GM19452 (cell line): ENCODE results near the gene CCL1.

Experiments
- ATAC-seq: cut with Tn5 transposase; IDR thresholded peaks from one replicate; pipeline ENCODE4 v1.9.1; 2021; ENCODE audit not compliant: unreplicated experiment

CCL1 gene

DNA sequence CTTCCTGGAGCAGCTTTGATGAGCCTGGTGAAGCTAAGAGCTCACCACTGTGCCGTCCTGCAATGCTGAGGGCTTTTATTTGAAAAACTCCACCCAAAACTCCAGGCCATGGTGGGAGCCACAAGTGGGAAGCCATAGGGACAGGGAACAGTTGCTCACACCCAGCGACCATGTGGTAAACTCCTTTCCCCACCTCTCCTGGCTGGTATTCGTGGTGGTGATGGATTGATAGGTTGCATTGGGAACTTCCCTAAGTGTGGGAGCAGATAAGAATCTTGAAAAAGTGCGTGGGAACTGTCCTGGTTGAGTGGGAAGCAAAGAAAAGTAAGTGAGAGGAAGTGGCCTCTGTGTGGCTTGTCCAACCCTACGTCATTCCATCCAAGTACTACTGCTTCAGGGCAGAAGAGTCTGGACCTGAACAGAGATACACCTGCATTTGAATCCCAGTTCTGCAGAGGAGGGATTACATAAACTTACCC is at the start of gene CCL1:
Gene CCL1 (minus strand): TSS at position 51 of the 479 bp plus-strand sequence. CDS start 72 bp downstream, outside the sequence.
- no peak for ATAC-seq

- ATAC-seq = no peak
These were observed 49.5 kb upstream of the CCL1 start for GRCh38 chr17:34412534-34412933.

DNA sequence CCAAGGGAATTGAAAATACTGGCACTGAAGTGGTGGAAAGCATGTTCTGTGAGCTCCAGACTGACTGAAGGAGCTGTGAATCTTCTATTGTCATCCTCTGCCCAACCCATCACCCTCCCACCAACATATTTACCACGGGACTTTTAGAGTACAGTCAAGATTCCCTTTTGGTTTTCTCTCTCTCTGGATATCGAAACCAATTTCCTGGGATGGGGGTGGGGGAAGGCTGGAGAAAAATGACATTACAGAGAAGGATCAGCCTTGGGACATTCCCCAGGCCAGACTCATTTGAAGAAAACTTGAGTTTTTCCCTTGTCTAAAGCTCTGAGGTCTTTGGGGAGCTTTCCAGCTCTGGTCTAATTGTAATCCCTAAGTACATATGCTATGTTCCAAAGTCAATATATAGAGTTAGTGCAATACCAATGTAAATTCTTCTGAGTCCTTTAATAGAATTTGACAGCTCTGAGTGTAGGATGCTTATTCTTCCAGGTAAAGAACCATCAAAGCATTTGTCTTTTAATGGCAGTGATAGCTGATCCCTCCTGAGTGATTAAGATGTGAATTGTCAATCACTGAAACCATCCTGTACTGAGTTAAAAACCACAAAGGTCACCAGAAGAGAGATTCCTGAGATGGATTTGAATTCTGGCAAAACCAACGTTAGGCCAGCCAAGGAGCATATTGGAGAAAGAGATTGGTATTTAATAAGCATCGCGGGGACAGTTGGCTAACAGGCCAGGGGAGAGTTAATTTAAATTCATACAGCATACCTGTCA is 48.8 kb upstream of the CCL1 start:
- ATAC-seq = no peak

DNA sequence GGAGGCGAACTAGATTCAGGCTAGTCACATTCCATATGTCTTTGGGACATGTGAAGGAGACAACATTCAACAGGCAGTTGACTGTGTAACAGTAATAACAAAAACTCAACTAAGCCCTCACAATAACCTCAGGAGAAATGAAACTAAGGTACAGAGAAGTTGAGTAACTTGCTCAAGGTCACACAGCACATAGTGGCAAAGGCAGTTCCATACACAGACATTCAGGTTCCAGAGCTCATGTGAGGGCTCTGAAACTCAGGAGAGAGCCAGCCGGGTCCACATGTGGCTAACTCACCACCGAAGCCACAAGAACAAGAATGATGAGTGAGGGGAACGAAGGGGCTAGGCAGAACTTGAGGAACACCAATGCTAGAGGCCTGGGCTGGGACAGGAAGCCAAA is 46.3 kb upstream of the CCL1 start:
- ATAC-seq = no peak

GRCh38 chr17:34408439-34408838 is 45.4 kb upstream of the CCL1 start:
- no peak for ATAC-seq

DNA sequence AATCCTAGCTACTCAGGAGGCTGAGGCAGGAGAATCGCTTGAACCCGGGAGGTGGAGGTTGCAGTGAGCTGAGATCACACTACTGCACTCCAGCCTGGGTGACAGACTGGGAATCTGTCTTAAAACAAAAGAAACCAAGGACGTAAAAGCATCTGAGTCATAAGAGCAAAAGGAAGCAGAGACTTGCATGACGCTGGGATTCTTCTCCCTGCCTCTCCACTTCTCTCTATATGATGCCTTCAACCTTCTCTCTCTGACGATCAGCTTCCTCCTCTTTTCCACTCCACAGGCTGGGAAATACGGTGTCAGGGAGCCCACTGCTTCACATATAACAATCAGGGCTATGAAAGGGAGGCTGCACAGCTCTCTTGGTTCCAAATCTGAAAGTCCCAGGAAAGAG is 43.2 kb upstream of the CCL1 start:
- ATAC-seq = no peak

- no peak for ATAC-seq
These were observed 40.0 kb upstream of the CCL1 start for GRCh38 chr17:34403006-34403405.

GRCh38 chr17:34401165-34401564 is 38.1 kb upstream of the CCL1 start:
- no peak for ATAC-seq

- no peak for ATAC-seq
These were observed 37.4 kb upstream of the CCL1 start for GRCh38 chr17:34400301-34400931.

- no peak for ATAC-seq
These were observed 36.7 kb upstream of the CCL1 start for GRCh38 chr17:34399725-34400124.

- no peak for ATAC-seq
These were observed 36.0 kb upstream of the CCL1 start for GRCh38 chr17:34398990-34399389.

DNA sequence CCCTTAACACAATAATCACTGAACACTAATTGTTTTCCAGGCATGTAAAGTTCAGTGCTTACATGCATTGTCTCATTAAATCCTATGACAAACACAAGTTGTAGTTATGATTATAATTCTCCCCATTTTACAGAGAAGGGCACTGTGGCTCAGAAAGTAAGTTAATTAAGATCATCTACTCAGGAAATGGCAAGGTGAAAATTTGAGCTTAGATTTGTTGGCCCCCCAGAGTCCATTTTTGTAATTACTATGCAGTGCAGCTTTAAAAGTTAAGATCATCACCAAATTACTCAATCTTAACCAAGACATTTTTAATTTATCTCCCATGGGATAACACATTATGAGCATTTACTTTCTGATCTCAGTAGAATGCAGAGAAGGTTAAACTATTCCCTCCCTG is 34.2 kb upstream of the CCL1 start:
- no peak for ATAC-seq

DNA sequence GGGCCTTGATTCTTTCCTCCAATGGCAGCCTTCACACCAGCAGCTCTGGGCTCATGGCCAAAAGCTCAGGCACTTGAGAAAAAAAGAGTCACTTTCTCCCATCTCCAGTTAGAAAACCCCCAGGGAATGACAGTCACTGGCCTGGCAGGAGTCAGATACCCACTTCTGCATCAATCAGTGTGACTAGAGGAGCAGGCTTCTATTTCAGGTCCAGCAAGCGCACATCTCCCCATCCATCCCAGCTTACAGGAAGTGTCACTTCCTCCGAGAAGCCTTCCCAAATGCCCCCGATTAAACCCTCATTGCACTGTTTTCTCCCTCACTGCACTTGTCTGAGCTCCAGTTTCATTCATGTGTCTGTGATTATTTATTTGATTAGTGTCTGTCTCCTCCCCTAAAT is 30.4 kb upstream of the CCL1 start:
- ATAC-seq = no peak

DNA sequence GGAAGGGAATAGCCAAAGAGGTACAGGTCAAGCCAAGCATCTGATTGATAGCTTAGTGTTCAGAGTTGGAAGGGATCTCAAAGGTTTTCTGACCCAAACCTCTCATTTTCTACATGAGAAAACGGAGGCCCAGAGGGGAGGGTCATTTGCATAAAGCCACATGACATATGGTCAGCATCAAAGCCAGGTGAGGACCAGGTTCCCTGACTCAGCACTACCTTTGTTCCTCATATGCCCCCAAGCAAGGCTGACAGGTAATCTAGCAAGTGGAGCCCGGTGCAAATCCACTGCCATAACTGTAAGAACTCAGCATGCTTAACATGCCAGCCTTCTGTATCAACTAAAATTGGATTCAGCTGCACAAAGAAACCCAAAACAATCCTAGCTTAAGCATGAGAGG is 28.2 kb upstream of the CCL1 start:
- ATAC-seq = no peak

DNA sequence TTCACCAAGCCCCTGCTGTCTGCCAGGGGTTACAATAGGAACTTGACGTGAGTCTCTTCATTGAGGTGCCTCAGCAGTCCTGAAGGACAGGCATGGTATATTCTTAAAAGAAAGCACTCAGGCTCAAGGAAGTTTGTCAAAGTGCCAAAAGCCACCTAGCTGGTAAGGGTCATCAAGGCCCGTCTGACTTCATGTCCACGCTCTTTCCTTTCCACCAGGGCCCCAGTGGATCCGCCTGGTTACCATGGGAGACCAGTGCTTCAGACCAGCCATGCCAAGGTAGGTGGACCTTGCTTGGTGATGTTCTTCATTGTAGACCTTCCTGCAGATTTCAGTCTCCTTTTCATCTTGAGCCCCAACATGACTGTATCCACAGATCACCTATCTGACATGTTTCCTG is 27.6 kb upstream of the CCL1 start:
- ATAC-seq = no peak

DNA sequence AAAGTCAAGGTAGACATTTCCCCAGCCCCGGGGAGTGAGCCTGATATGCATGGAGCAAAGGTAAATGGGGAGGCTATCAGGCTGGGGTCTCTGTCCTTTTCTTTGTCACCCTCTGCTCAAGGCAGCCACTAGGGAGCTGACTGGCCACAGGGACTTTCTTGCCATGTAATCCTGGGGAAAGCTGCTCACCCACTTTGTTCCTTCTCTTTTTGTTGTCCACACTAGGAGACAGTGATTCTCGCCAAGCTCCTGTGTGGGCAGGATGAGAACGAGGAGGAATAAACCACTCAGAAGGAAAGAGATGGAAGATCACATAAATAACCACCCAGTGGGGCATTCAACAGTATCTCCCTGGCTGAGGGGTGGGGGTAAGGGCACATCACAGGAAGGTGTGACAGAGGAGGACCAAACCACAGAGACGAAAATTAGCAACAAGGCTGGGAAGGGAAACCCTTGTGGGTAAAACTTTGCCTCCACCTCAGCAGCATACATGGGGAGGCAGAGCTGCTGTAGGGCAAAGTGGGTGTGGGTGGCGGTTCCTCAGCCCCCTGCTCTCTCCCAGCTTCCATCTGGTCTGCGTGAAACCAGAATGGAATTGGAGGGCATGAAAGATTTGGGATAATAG is 26.2 kb upstream of the CCL1 start:
- ATAC-seq = no peak

- no peak for ATAC-seq
These were observed 24.5 kb upstream of the CCL1 start for GRCh38 chr17:34387566-34387965.

- ATAC-seq = no peak
These were observed 23.9 kb upstream of the CCL1 start for GRCh38 chr17:34386697-34387550.

- ATAC-seq = no peak
These were observed 23.3 kb upstream of the CCL1 start for GRCh38 chr17:34386343-34386696.

- no peak for ATAC-seq
These were observed 22.0 kb upstream of the CCL1 start for GRCh38 chr17:34384822-34385605.

DNA sequence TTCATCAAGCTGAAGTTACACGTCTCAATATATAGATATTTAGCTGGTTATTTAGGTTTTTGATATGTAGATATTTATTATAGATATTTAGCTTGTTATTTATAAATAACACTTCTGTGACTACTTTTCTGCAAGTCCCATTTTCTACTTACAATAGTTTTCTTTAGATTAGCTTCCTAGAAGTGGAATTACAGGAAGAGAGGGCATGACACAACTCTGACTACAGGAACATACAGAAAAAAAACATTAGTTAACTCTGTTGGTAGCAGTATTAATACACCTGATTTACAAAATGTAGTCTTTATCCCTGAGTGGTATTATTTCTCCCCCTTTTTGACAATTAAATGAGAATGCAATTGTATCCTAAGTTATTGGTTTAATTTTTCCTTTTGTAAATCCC is 21.2 kb upstream of the CCL1 start:
- ATAC-seq = no peak
